OCI-LY7 (cell line): ENCODE results near the gene CD300E. TPM values are rescaled to one million over a fixed set of nuclear protein-coding genes. Genes with fewer than 3 reads are reported as not detected.

Source experiments
- BruUV-seq: library from RNA; stranded (reverse); fragments of 400-500 nt; replicated peaks from 2 replicates; lab custom pipeline; 2021; lab: Mats Ljungman, UMichigan
- CTCF ChIA-PET: fragments of 300-600 bp; sonication (Branson Sonifier 250); formaldehyde crosslinking; loops from one replicate; lab custom pipeline; 2022; ENCODE audit warnings: antibody characterized with exemption; ENCODE audit not compliant: unreplicated experiment; lab: Charles Lee
- POLR2A ChIA-PET: fragments of 300-600 bp; sonication (Branson Sonifier 250); formaldehyde crosslinking; loops from one replicate; lab custom pipeline; 2022; ENCODE audit warnings: antibody characterized with exemption; lab: Charles Lee
- DNase-seq: peaks from one replicate; pipeline ENCODE4 v3.0.0-alpha.2; 2015; ENCODE audit warnings: low spot score
- H2AFZ ChIP-seq: fragments of 200-600 bp; sonication (generic), shearing (Covaris generic); 2 replicates; pipeline ENCODE4 v1.6.1; 2014; ENCODE audit warnings: mild to moderate bottlenecking, antibody characterized with exemption, low read length, moderate library complexity
- H3K27ac ChIP-seq: fragments of 200-600 bp; sonication (generic); 2 replicates; pipeline ENCODE4 v1.5.1; 2014; ENCODE audit warnings: mixed run types, low read depth, mild to moderate bottlenecking, moderate library complexity, low read length, inconsistent platforms; ENCODE audit not compliant: poor library complexity, severe bottlenecking
- H3K36me3 ChIP-seq: fragments of 200-600 bp; sonication (generic); 2 replicates; pipeline ENCODE4 v1.6.1; 2014; ENCODE audit warnings: mild to moderate bottlenecking, antibody characterized with exemption, low read length, moderate library complexity, mixed read lengths; ENCODE audit not compliant: insufficient read depth
- H3K4me1 ChIP-seq: fragments of 200-600 bp; sonication (generic); 2 replicates; pipeline ENCODE4 v1.5.1; 2014; ENCODE audit warnings: mild to moderate bottlenecking, low read length; ENCODE audit not compliant: insufficient read depth, poor library complexity, severe bottlenecking
- H3K4me2 ChIP-seq: fragments of 200-600 bp; sonication (generic); 2 replicates; pipeline ENCODE4 v1.6.1; 2014; ENCODE audit warnings: mild to moderate bottlenecking, low read length
- H3K4me3 ChIP-seq: fragments of 200-600 bp; sonication (generic); 2 replicates; pipeline ENCODE4 v1.5.1; 2014; ENCODE audit warnings: mild to moderate bottlenecking, low read depth, low read length; ENCODE audit not compliant: poor library complexity, severe bottlenecking
- H3K79me2 ChIP-seq: fragments of 200-600 bp; sonication (generic); 2 replicates; pipeline ENCODE4 v1.6.1; 2016; ENCODE audit warnings: low read depth, mild to moderate bottlenecking, low read length, moderate library complexity, mixed read lengths; ENCODE audit not compliant: insufficient read depth
- H3K9me2 ChIP-seq: fragments of 200-600 bp; sonication (generic); 2 replicates; pipeline ENCODE4 v1.6.1; 2016; ENCODE audit warnings: mild to moderate bottlenecking, low read length, mixed read lengths; ENCODE audit not compliant: insufficient read depth
- H3K9me3 ChIP-seq: fragments of 200-600 bp; sonication (generic); 2 replicates; pipeline ENCODE4 v1.6.1; 2014; ENCODE audit warnings: mild to moderate bottlenecking, mixed run types, low read length, mixed read lengths
- H4K20me1 ChIP-seq: fragments of 200-600 bp; sonication (generic); 2 replicates; pipeline ENCODE4 v1.6.1; 2014; ENCODE audit warnings: mild to moderate bottlenecking, antibody characterized with exemption, low read length, moderate library complexity, mixed read lengths; ENCODE audit not compliant: insufficient read depth
- EZH2phosphoT487 ChIP-seq: fragments of 200-600 bp; sonication (generic); IDR thresholded peaks from 2 replicates; pipeline ENCODE4 v1.6.1; 2018; ENCODE audit warnings: low read depth, borderline replicate concordance, mild to moderate bottlenecking, mixed run types, antibody characterized with exemption, low read length, moderate library complexity, mixed read lengths
- intact Hi-C: fragments of 100-400 bp; cut with micrococcal nuclease; formaldehyde crosslinking; loops from one replicate; pipeline ENCODE4 v1.10.0; 2022; ENCODE audit not compliant: unreplicated experiment
- total RNA-seq, 2 experiments: library from RNA; depleted of rRNA in 1 of 2; stranded (reverse); fragments of >200 nt in 1 of 2; shearing (Covaris generic) in 1 of 2; gene quantifications; 2 replicates each; pipeline ENCODE4 v1.2.3, GENCODE V29; 2014 to 2022
- TF ChIP-seq, protein P1 (sequence below): fragments of 200-600 bp; sonication (generic); conservative IDR thresholded peaks from 2 replicates; pipeline ENCODE4 v1.5.1; 2014; ENCODE audit warnings: mild to moderate bottlenecking, antibody characterized with exemption, low read length, moderate library complexity, mixed read lengths

Gene CD300E
- total RNA-seq, 2 experiments from 2014 or later = not detected

DNA sequence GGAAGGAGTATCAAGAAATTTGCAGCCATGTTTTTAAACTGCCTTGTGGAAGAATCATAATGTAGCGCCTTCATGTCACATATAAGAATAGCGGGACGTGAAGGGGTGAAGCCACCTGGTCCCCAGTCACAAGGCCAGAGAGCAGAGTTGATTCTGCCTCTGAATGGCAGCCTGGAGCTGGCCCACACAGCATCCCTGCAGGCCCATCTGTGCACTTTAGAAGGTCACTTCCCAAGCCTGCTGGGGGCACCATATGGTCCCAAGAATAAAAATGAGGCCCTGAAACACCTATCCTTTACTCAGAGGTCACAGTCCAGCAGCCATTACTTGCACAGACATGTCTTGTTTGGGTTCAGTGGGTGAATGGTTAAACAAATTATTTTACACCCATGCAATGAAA lies 15.0 kb downstream of the CD300E start:
- H3K4me1 ChIP-seq = peaks cover 15% of the 10 kb centered on the region
- TF ChIP-seq, protein P1, sequence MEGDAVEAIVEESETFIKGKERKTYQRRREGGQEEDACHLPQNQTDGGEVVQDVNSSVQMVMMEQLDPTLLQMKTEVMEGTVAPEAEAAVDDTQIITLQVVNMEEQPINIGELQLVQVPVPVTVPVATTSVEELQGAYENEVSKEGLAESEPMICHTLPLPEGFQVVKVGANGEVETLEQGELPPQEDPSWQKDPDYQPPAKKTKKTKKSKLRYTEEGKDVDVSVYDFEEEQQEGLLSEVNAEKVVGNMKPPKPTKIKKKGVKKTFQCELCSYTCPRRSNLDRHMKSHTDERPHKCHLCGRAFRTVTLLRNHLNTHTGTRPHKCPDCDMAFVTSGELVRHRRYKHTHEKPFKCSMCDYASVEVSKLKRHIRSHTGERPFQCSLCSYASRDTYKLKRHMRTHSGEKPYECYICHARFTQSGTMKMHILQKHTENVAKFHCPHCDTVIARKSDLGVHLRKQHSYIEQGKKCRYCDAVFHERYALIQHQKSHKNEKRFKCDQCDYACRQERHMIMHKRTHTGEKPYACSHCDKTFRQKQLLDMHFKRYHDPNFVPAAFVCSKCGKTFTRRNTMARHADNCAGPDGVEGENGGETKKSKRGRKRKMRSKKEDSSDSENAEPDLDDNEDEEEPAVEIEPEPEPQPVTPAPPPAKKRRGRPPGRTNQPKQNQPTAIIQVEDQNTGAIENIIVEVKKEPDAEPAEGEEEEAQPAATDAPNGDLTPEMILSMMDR = no peak
- no peak for TF ChIP-seq EZH2phosphoT487
- no peaks in the 10 kb centered on the region for H3K36me3 ChIP-seq
- H4K20me1 ChIP-seq = no peaks in the 10 kb centered on the region
- BruUV-seq = no TSS peak
- no peak overlapping the region for H2AFZ ChIP-seq
- H3K4me3 ChIP-seq = no peak overlapping the region
- no peaks in the 10 kb centered on the region for H3K9me3 ChIP-seq
- intact Hi-C loops = no loop called here
- H3K79me2 ChIP-seq = no peaks in the 10 kb centered on the region
- no peak for DNase-seq
- H3K27ac ChIP-seq = no peak overlapping the region
- CTCF ChIA-PET = no interaction called here
- no peaks in the 10 kb centered on the region for H3K9me2 ChIP-seq
- POLR2A ChIA-PET = no interaction called here
- H3K4me2 ChIP-seq = no peak overlapping the region

DNA sequence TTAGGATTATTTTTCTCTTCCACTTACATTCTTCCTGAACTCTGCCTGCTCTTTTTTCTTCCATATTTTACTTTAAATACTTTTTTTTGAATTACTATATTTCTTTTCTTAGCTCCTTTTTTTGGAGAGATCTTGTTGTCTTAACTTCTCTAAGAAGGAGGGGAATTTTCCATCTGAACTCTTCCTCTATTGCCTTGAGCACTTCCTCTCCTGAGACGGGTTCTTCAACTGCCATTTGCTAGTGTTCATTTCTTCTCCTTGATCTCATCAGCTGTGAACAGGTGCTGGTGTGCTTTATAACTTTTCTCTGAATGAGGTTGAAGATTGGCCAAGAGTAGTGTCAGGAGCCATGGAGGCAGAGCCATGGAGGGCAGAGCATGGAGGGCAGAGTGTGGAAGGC lies 16.3 kb downstream of the CD300E start:
- Histone ChIP-seq H3K27ac (no peak overlapping the region), H3K9me3 (no peaks in the 10 kb centered on the region), H4K20me1 (no peaks in the 10 kb centered on the region), H2AFZ (no peak overlapping the region), H3K36me3 (no peaks in the 10 kb centered on the region), H3K4me2 (no peak overlapping the region), H3K79me2 (no peaks in the 10 kb centered on the region), H3K4me3 (no peak overlapping the region), H3K9me2 (no peaks in the 10 kb centered on the region), H3K4me1 (peaks cover 17% of the 10 kb centered on the region)
- no peak for TF ChIP-seq EZH2phosphoT487
- TF ChIP-seq, protein P1 = no peak
- CTCF ChIA-PET = no interaction called here
- intact Hi-C loops = no loop called here
- BruUV-seq = no TSS peak
- no peak for DNase-seq
- POLR2A ChIA-PET = interaction anchor here (0.6 kb wide), 1 partner anchor 562 kb away, joined by 3 read pairs; no protein-coding TSS in a partner anchor

DNA sequence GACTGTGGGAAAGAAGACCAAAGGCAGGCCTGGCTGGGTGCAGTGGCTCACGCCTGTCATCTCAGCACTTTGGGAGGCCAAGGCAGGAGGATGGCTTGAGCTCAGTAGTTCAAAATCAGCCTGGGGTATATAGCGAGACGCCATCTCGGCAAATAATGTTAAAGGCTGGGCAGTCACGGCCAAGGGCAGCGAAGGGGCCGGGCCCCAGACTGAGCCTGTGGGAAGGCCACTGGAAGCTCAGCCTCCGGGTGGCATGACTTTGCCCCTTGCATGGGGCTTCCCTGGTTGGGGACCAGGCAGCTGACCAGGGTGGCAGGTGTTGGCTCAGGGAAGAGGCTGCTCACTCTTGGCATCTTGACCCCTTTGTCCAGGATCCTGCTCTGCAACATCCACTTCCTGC lies 17.5 kb downstream of the CD300E start:
- no TSS peak for BruUV-seq
- intact Hi-C loops = no loop called here

More for the DNA sequence above, 17.5 kb downstream of the CD300E start:
- no peak overlapping the region for H2AFZ ChIP-seq
- no peak for DNase-seq
- no peaks in the 10 kb centered on the region for H3K79me2 ChIP-seq
- H3K4me3 ChIP-seq = no peak overlapping the region
- H3K9me3 ChIP-seq = no peaks in the 10 kb centered on the region
- H4K20me1 ChIP-seq = no peaks in the 10 kb centered on the region
- no peak overlapping the region for H3K4me2 ChIP-seq
- no peaks in the 10 kb centered on the region for H3K36me3 ChIP-seq
- H3K4me1 ChIP-seq = peaks cover 17% of the 10 kb centered on the region
- no peak overlapping the region for H3K27ac ChIP-seq
- ChIA-PET POLR2A (no interaction called here), CTCF (no interaction called here)
- no peak for TF ChIP-seq EZH2phosphoT487
- TF ChIP-seq, protein P1 = no peak
- no peaks in the 10 kb centered on the region for H3K9me2 ChIP-seq
